HCT116 (cell line): ENCODE results near the gene ZDHHC19. TPM values are rescaled to one million over a fixed set of nuclear protein-coding genes. Genes with fewer than 3 reads are reported as not detected.

Source experiments
- ATAC-seq: fragments of 200-7000 bp; cut with Tn5 transposase; 2 replicates; pipeline ENCODE4 v1.9.1; 2020; ENCODE audit warnings: mild to moderate bottlenecking, moderate library complexity
- BruUV-seq: library from RNA; stranded (reverse); fragments of 400-500 nt; replicated peaks from 2 replicates; lab custom pipeline; 2021; lab: Mats Ljungman, UMichigan
- CTCF ChIA-PET: fragments of 300-600 bp; sonication (Branson Sonifier 250); formaldehyde crosslinking; loops from one replicate; lab custom pipeline; 2021; ENCODE audit warnings: antibody characterized with exemption; lab: Charles Lee
- POLR2A ChIA-PET: fragments of 300-600, 350-600 bp; sonication (Branson Sonifier 250); formaldehyde crosslinking; loops from one replicate; lab custom pipeline; 2021; ENCODE audit warnings: antibody characterized with exemption; lab: Charles Lee
- RAD21 ChIA-PET, 2 experiments: fragments of 300-600 bp; sonication (Branson Sonifier 250); formaldehyde crosslinking; loops; one replicate each; lab custom pipeline; 2023; ENCODE audit warnings: low total read pairs in 2 of 2; ENCODE audit not compliant: uncharacterized antibody in 2 of 2, unreplicated experiment in 2 of 2, low non-redundant PET in 1 of 2; lab: Charles Lee
- DNase-seq: peaks from one replicate; pipeline ENCODE4 v3.0.0-alpha.2; 2010; ENCODE audit warnings: low read depth, low spot score
- H2AFZ ChIP-seq: fragments of 200-600 bp; shearing (Covaris generic), sonication (generic); 2 replicates; pipeline ENCODE4 v1.6.1; 2017; ENCODE audit warnings: low read depth, mixed run types, mixed read lengths, antibody characterized with exemption, low read length; ENCODE audit not compliant: poor library complexity, severe bottlenecking
- H3K27ac ChIP-seq: 2 replicates; pipeline ENCODE4 v1.5.1; 2012; ENCODE audit warnings: low read depth, low read length
- H3K27me3 ChIP-seq: fragments of 200-600 bp; sonication (generic); 2 replicates; pipeline ENCODE4 v1.6.1; 2016; ENCODE audit warnings: mixed run types, low read length, mixed read lengths; ENCODE audit not compliant: insufficient read depth
- H3K36me3 ChIP-seq, 2 experiments: fragments of 200-500 bp in 1 of 2; fragments of 200-600 bp in 1 of 2; sonication (Bioruptor generic) in 1 of 2; sonication (generic) in 1 of 2; 2 replicates each; pipeline versions ENCODE4 v1.5.1 to v1.6.1; 2014 to 2016; ENCODE audit warnings: low read length in 2 of 2, inconsistent platforms in 1 of 2, mixed read lengths in 1 of 2, mixed run types in 1 of 2; ENCODE audit not compliant: insufficient read depth in 2 of 2, control insufficient read depth in 1 of 2
- H3K4me1 ChIP-seq, 2 experiments: fragments of 200-600 bp in 1 of 2; sonication (generic) in 1 of 2; 2 replicates each; pipeline versions ENCODE4 v1.5.1 to v1.6.1; 2012 to 2017; ENCODE audit warnings: low read length in 2 of 2, inconsistent platforms in 1 of 2, mild to moderate bottlenecking in 1 of 2, mixed read lengths in 1 of 2, mixed run types in 1 of 2, moderate library complexity in 1 of 2; ENCODE audit not compliant: insufficient read depth in 2 of 2, control insufficient read depth in 1 of 2
- H3K4me2 ChIP-seq: fragments of 200-600 bp; sonication (generic); 2 replicates; pipeline ENCODE4 v1.6.1; 2017; ENCODE audit warnings: mixed run types, low read length, mixed read lengths
- H3K4me3 ChIP-seq, 2 experiments: fragments of 200-600 bp in 1 of 2; sonication (generic) in 1 of 2; replicated peaks in 1 of 2; 2 replicates each; pipeline ENCODE4 v1.5.1; 2011 to 2016; ENCODE audit warnings: low read length in 2 of 2, control low read depth in 1 of 2, low read depth in 1 of 2, mild to moderate bottlenecking in 1 of 2, mixed read lengths in 1 of 2, mixed run types in 1 of 2
- H3K79me2 ChIP-seq: fragments of 200-600 bp; sonication (generic); 2 replicates; pipeline ENCODE4 v1.6.1; 2017; ENCODE audit warnings: mild to moderate bottlenecking, mixed run types, low read length, moderate library complexity, mixed read lengths; ENCODE audit not compliant: insufficient read depth
- H3K9ac ChIP-seq: fragments of 200-600 bp; sonication (generic); 2 replicates; pipeline ENCODE4 v1.6.1; 2016; ENCODE audit warnings: low read length, mixed read lengths
- H3K9me2 ChIP-seq: fragments of 200-600 bp; sonication (generic), shearing (Covaris generic); 2 replicates; pipeline ENCODE4 v1.6.1; 2017; ENCODE audit warnings: mixed run types, mild to moderate bottlenecking, moderate library complexity; ENCODE audit not compliant: insufficient read depth
- H3K9me3 ChIP-seq, 2 experiments: fragments of 200-500 bp in 1 of 2; fragments of 200-600 bp in 1 of 2; sonication (Bioruptor generic) in 1 of 2; sonication (generic) in 1 of 2; 2 replicates each; pipeline ENCODE4 v1.6.1; 2014 to 2017; ENCODE audit warnings: low read length in 2 of 2, mixed read lengths in 2 of 2, inconsistent platforms in 1 of 2, low read depth in 1 of 2, mild to moderate bottlenecking in 1 of 2, mixed run types in 1 of 2, moderate library complexity in 1 of 2; ENCODE audit not compliant: control insufficient read depth in 1 of 2, insufficient read depth in 1 of 2
- H4K20me1 ChIP-seq: fragments of 200-600 bp; sonication (generic), shearing (Covaris generic); 2 replicates; pipeline ENCODE4 v1.6.1; 2017; ENCODE audit warnings: mixed run types, mild to moderate bottlenecking, moderate library complexity; ENCODE audit not compliant: insufficient read depth
- ELF1 ChIP-seq: IDR thresholded peaks from 2 replicates; pipeline ENCODE4 v1.6.1; 2012; ENCODE audit warnings: low read depth, borderline replicate concordance
- EZH2 ChIP-seq: fragments of 200-600 bp; sonication (generic); IDR thresholded peaks from 2 replicates; pipeline ENCODE4 v1.6.1; 2017; ENCODE audit warnings: antibody characterized with exemption, mixed run types
- FOSL1 ChIP-seq: IDR thresholded peaks from 2 replicates; pipeline ENCODE4 v1.6.1; 2012; ENCODE audit warnings: low read depth
- RAD21 ChIP-seq: IDR thresholded peaks from 2 replicates; pipeline ENCODE4 v1.6.1; 2012; ENCODE audit warnings: low read depth, mild to moderate bottlenecking
- SIN3A ChIP-seq: IDR thresholded peaks from 2 replicates; pipeline ENCODE4 v1.6.1; 2012; ENCODE audit warnings: low read depth
- SP1 ChIP-seq: IDR thresholded peaks from 2 replicates; pipeline ENCODE4 v1.6.1; 2012; ENCODE audit warnings: low read depth
- SRF ChIP-seq: IDR thresholded peaks from 2 replicates; pipeline ENCODE4 v1.6.1; 2012; ENCODE audit warnings: low read depth
- YY1 ChIP-seq: IDR thresholded peaks from 2 replicates; pipeline ENCODE4 v1.6.1; 2011; ENCODE audit warnings: low read length, low read depth, moderate library complexity, mild to moderate bottlenecking; ENCODE audit not compliant: insufficient replicate concordance; ENCODE audit errors: extremely low read depth
- ZFX ChIP-seq: fragments of 450-650 bp; IDR thresholded peaks from 2 replicates; pipeline ENCODE4 v1.6.1; 2017
- ZNF274 ChIP-seq: fragments of 200-500 bp; sonication (Bioruptor generic); IDR thresholded peaks from 2 replicates; pipeline ENCODE4 v1.6.1; 2014; ENCODE audit warnings: mild to moderate bottlenecking, low read depth, low read length, inconsistent platforms
- intact Hi-C: fragments of 100-400 bp; cut with micrococcal nuclease; formaldehyde crosslinking; loops from 2 replicates; pipeline ENCODE4 v1.10.0; 2022
- total RNA-seq: library from RNA; stranded (reverse); gene quantifications from one replicate; pipeline ENCODE4 v1.2.1, GENCODE V29; 2021; ENCODE audit not compliant: unreplicated experiment
- TF ChIP-seq, protein P1 (sequence below): IDR thresholded peaks from 2 replicates; pipeline ENCODE4 v1.6.1; 2011; ENCODE audit warnings: mild to moderate bottlenecking, low read length, moderate library complexity; ENCODE audit not compliant: insufficient replicate concordance; ENCODE audit errors: extremely low read depth
- TF ChIP-seq, protein P2 (sequence below): IDR thresholded peaks from 2 replicates; pipeline ENCODE4 v1.6.1; 2012

ZDHHC19 gene
- total RNA-seq, 1 experiment from 2014 or later = not detected

DNA sequence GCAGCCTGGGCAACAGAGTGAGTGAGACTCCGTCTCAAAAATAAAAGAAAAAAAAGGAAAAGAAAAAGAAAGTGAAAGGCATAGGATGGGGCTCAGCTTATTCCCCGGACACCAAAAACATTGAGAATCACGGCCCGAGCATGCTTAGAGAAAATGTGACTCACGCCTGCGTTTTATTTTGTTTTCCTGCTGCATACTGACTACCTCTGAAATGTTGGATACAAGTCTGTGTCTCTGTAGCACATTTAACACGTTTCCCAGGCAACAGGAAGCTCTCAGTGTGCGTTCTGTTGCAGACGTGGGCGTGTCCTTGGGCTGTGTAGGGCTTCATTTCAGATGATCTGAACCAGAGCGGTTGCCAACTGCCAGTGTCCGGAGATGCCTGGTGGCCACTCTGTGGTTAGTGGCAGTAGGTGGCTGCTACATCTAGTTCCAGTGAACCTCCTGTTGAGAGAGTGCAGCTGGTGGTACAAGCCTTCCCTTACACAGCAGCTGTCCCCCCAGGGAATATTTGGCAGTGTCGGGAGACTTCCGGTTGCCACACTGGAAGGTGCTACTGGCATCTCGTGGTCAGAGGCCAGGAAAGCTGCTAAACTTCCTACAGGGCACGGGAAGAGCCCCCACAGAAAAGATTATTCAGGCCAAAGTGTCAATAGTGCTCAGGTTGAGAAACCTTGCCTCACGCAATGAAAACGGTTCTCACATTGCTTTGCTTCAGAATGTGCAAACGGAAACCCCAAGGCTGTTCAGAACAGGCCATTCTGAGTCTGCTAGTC, 8.2 kb upstream of the ZDHHC19 start:
- no TSS peak for BruUV-seq
- CTCF ChIA-PET = no interaction called here
- intact Hi-C loops = no loop called here
- no peaks in the 10 kb centered on the region for H3K9me2 ChIP-seq
- H3K4me3 ChIP-seq = no peak overlapping the region
- POLR2A ChIA-PET = no interaction called here
- H4K20me1 ChIP-seq = no peaks in the 10 kb centered on the region
- DNase-seq = no peak
- ATAC-seq = no peak; the same call in 1 of the 2 replicates
- H3K27ac ChIP-seq = no peak overlapping the region
- RAD21 ChIA-PET = no interaction called here
- H3K4me1 ChIP-seq = no peaks in the 10 kb centered on the region
- TF ChIP-seq SIN3A (no peak), EZH2 (no peak), SP1 (no peak), FOSL1 (no peak)
- TF ChIP-seq, protein P1, sequence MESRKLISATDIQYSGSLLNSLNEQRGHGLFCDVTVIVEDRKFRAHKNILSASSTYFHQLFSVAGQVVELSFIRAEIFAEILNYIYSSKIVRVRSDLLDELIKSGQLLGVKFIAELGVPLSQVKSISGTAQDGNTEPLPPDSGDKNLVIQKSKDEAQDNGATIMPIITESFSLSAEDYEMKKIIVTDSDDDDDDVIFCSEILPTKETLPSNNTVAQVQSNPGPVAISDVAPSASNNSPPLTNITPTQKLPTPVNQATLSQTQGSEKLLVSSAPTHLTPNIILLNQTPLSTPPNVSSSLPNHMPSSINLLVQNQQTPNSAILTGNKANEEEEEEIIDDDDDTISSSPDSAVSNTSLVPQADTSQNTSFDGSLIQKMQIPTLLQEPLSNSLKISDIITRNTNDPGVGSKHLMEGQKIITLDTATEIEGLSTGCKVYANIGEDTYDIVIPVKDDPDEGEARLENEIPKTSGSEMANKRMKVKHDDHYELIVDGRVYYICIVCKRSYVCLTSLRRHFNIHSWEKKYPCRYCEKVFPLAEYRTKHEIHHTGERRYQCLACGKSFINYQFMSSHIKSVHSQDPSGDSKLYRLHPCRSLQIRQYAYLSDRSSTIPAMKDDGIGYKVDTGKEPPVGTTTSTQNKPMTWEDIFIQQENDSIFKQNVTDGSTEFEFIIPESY = no peak
- no peaks in the 10 kb centered on the region for H3K9me3 ChIP-seq
- no peak overlapping the region for H3K4me2 ChIP-seq
- no peaks in the 10 kb centered on the region for H3K79me2 ChIP-seq
- no peak overlapping the region for H2AFZ ChIP-seq
- H3K36me3 ChIP-seq = no peaks in the 10 kb centered on the region
- H3K9ac ChIP-seq = no peak overlapping the region
- no peaks in the 10 kb centered on the region for H3K27me3 ChIP-seq

DNA sequence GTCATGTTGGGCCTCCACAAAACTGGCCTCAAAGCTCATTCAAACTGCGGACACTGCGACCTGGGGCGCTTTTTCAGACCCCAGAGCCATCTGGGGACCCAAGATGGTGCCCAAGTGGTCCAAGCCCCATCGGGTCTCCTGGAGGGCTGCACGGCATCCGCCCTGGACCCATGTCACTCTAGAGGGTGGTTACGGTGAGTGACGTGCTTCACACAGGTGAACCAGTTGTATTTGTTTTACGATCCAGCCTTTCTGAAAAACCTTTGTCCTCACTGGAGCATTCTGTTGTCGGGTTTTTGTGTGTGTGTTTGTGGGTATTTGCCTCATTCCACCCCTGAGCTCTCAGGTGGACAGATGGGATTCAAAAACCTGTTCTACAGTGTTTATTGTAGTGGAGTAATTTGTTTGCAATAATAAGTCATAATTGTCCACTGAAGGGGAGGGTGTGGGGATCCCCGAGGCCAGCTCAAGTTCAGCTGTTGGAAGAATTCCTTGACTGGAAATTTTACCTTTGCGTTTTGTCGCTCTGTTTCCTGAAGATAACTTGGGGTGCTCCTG, 7.0 kb upstream of the ZDHHC19 start:
- H3K4me2 ChIP-seq = no peak overlapping the region
- H3K9me2 ChIP-seq = no peaks in the 10 kb centered on the region
- H3K9me3 ChIP-seq = no peaks in the 10 kb centered on the region
- H3K9ac ChIP-seq = no peak overlapping the region
- ChIA-PET RAD21 (no interaction called here), CTCF (no interaction called here), POLR2A (no interaction called here)
- intact Hi-C loops = no loop called here
- H3K27me3 ChIP-seq = no peaks in the 10 kb centered on the region
- DNase-seq (no peak), ATAC-seq (no peak)
- no peak overlapping the region for H3K27ac ChIP-seq
- no peaks in the 10 kb centered on the region for H4K20me1 ChIP-seq
- no peaks in the 10 kb centered on the region for H3K79me2 ChIP-seq
- H3K4me1 ChIP-seq = no peaks in the 10 kb centered on the region
- BruUV-seq = no TSS peak
- no peak overlapping the region for H3K4me3 ChIP-seq
- H2AFZ ChIP-seq = no peak overlapping the region
- TF ChIP-seq ELF1 = no peak
- TF ChIP-seq SIN3A = no peak
- no peak for TF ChIP-seq FOSL1
- TF ChIP-seq EZH2 = no peak
- no peak for TF ChIP-seq ZNF274
- TF ChIP-seq, protein P2, sequence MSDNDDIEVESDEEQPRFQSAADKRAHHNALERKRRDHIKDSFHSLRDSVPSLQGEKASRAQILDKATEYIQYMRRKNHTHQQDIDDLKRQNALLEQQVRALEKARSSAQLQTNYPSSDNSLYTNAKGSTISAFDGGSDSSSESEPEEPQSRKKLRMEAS = no peak
- no peak for TF ChIP-seq SRF
- no peak for TF ChIP-seq YY1
- TF ChIP-seq ZFX = no peak
- no peak for TF ChIP-seq RAD21
- no peaks in the 10 kb centered on the region for H3K36me3 ChIP-seq
